Lung (tissue), 12 donors: Measurements from ENCODE around the gene MED12L. TPM values are rescaled to one million over a fixed set of nuclear protein-coding genes. Genes with fewer than 3 reads are reported as not detected.

Experiments used
- ATAC-seq: fragments of 200-7000 bp; cut with Tn5 transposase; one replicate; pipeline ENCODE4 v1.9.1; 2020; ENCODE audit warnings: moderate number of reproducible peaks; ENCODE audit not compliant: insufficient read depth, low FRiP score
- DNase-seq, 3 donors: peaks; one replicate each; pipeline ENCODE4 v3.0.0-alpha.2; 2013 to 2017
- H3K27ac ChIP-seq, 2 donors: one replicate each; pipeline ENCODE4 v1.5.1; 2013; ENCODE audit warnings: mild to moderate bottlenecking in 2 of 2, moderate library complexity in 2 of 2, control low read depth in 1 of 2, inconsistent platforms in 1 of 2, low read depth in 1 of 2, low read length in 1 of 2
- H3K27me3 ChIP-seq, 3 donors: one replicate each; pipeline ENCODE4 v1.5.1; 2013; ENCODE audit warnings: low read length in 2 of 3; ENCODE audit not compliant: control insufficient read depth in 3 of 3, insufficient read depth in 3 of 3
- H3K36me3 ChIP-seq, 4 donors: one replicate each; pipeline ENCODE4 v1.5.1; 2013; ENCODE audit warnings: low read length in 4 of 4, mild to moderate bottlenecking in 1 of 4, moderate library complexity in 1 of 4; ENCODE audit not compliant: control insufficient read depth in 4 of 4, insufficient read depth in 4 of 4
- H3K4me1 ChIP-seq, 5 donors: one replicate each; pipeline ENCODE4 v1.5.1; 2013; ENCODE audit warnings: low read length in 5 of 5, mild to moderate bottlenecking in 2 of 5, moderate library complexity in 1 of 5; ENCODE audit not compliant: control insufficient read depth in 5 of 5, insufficient read depth in 5 of 5
- H3K4me3 ChIP-seq: one replicate; pipeline ENCODE4 v1.5.1; 2013; ENCODE audit warnings: mild to moderate bottlenecking, control low read depth, moderate library complexity
- H3K9ac ChIP-seq, 2 donors: one replicate each; pipeline ENCODE4 v1.5.1; 2013; ENCODE audit warnings: low read length in 2 of 2, control low read depth in 1 of 2; ENCODE audit not compliant: insufficient read depth in 1 of 2
- H3K9me3 ChIP-seq, 4 donors: one replicate each; pipeline ENCODE4 v1.5.1; 2013; ENCODE audit warnings: low read length in 3 of 4, mild to moderate bottlenecking in 1 of 4, moderate library complexity in 1 of 4; ENCODE audit not compliant: control insufficient read depth in 4 of 4, insufficient read depth in 3 of 4
- WGBS, 2 donors: extraction: QIAGEN DNeasy Blood & Tissue Kit; methylation state at CpG; one replicate each; pipeline ENCODE4 v1.1.7; 2013; 5-methylcytosine and 5-hydroxymethylcytosine counted together
- polyA plus RNA-seq, 2 donors: library from polyadenylated mRNA; stranded (reverse); fragments of 200-250 nt; gene quantifications; one replicate each; pipeline ENCODE4 v1.2.1, GENCODE V29; 2013
- total RNA-seq, 2 donors: library from RNA; depleted of rRNA in 1 of 2; stranded (reverse); fragments of >200 nt in 1 of 2; gene quantifications; one replicate each; pipeline ENCODE4 v1.2.1, GENCODE V29; 2014 to 2021
- TF ChIP-seq, protein P1 (sequence below): IDR thresholded peaks from 2 replicates; pipeline ENCODE4 v1.5.1; 2012; ENCODE audit warnings: mild to moderate bottlenecking; ENCODE audit errors: control extremely low read depth, extremely low read depth
- donor health status: control.
- donor health status: control.
- donor health status: Bipolar disorder and iron deficiency.
- donor health status: healthy.
- donor health status: DM: yes; HTN: yes; CAD: no.

The MED12L gene
- total and polyA plus RNA-seq, 4 donors = 0.02 to 0.82 (median 0.30) TPM

- ATAC-seq = no peak
- H3K36me3 ChIP-seq = no peaks in the 10 kb centered on the region
- WGBS, 2 donors = 96 to 98% methylated on average over 8 of the region's 8 CpGs
These were observed 111.8 kb downstream of the MED12L start for GRCh38 chr3:151197228-151197627.

DNA sequence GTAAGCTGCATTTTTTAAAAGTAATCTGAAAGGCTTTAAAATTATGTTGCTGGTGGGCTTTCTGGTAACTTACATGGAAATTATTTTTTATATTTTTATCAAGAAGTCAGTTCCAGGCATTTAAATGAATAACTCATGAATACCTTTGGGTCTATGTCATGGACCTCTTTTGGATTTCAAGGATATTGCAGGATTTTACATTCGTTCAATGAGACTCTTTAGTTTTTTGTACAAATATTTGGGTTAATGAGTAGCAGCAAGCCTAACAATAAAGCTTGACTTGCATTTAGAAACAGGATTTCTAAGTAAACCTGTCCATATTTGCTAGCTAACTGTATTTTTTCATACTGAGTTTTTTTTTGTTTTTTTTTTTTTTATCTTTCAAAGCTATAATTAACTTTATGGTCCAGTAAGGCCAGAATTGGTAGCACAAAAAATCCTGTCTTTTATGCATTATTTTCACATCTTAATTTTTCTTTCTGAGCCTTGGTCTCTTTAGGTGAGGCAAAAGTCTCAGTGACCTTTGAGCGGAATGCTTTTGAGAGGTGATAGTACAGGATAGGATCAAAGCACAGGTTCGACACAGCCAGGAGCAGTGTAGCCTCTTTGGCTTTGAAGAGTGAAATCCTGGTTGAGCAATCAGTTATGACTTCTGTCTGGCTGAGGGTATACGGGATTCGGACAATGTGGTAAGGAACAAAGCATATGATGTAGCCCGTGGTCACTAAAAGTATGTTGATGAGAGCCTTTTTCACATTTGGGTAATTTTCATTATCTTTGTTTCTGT, 112.7 kb downstream of the MED12L start:
- H3K9me3 ChIP-seq = no peaks in the 10 kb centered on the region
- no peak overlapping the region for H3K27ac ChIP-seq
- H3K36me3 ChIP-seq = no peaks in the 10 kb centered on the region
- DNase-seq = peak in 2 of 3 donors; percentile 38 to 61
- H3K9ac ChIP-seq = no peak overlapping the region
- peaks cover 0 to 4% (median 0%) of the 10 kb centered on the region in 5 donors for H3K4me1 ChIP-seq
- H3K27me3 ChIP-seq = no peaks in the 10 kb centered on the region
- ATAC-seq = no peak
- WGBS, 2 donors = 64 to 72% methylated on average over 6 of the region's 6 CpGs
- TF ChIP-seq, protein P1, sequence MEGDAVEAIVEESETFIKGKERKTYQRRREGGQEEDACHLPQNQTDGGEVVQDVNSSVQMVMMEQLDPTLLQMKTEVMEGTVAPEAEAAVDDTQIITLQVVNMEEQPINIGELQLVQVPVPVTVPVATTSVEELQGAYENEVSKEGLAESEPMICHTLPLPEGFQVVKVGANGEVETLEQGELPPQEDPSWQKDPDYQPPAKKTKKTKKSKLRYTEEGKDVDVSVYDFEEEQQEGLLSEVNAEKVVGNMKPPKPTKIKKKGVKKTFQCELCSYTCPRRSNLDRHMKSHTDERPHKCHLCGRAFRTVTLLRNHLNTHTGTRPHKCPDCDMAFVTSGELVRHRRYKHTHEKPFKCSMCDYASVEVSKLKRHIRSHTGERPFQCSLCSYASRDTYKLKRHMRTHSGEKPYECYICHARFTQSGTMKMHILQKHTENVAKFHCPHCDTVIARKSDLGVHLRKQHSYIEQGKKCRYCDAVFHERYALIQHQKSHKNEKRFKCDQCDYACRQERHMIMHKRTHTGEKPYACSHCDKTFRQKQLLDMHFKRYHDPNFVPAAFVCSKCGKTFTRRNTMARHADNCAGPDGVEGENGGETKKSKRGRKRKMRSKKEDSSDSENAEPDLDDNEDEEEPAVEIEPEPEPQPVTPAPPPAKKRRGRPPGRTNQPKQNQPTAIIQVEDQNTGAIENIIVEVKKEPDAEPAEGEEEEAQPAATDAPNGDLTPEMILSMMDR = no peak
- H3K4me3 ChIP-seq = no peak overlapping the region

More at GRCh38 chr3:151197228-151197627, 111.8 kb downstream of the MED12L start:
- H3K4me3 ChIP-seq = no peak overlapping the region
- H3K9me3 ChIP-seq = no peaks in the 10 kb centered on the region
- DNase-seq = no peak
- no peak overlapping the region for H3K9ac ChIP-seq
- no peaks in the 10 kb centered on the region for H3K27me3 ChIP-seq
- TF ChIP-seq, protein P1 = no peak
- peaks cover 0 to 4% (median 0%) of the 10 kb centered on the region in 5 donors for H3K4me1 ChIP-seq
- H3K27ac ChIP-seq = no peak overlapping the region

DNA sequence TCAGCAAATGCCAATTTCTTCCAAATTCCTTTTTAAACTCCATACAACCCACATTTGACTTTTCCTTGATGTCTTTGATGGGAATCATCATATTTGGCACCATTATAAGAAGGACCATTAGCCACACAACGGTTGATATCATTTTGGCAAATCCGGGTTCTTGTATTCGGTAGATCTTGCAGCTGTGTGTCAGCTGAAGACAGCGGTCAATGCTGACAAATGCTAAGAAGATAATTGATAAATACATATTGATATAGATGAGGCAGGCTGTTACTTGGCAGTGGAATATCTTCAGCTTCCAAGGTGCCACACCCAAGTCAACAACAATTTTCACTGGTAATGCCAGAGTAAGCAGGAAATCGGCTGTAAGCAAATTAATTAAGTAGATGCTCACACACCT, 113.4 kb downstream of the MED12L start:
- no peak overlapping the region for H3K27ac ChIP-seq
- 90 to 96% methylated on average over 5 of the region's 5 CpGs for WGBS, 2 donors
- H3K36me3 ChIP-seq = no peaks in the 10 kb centered on the region
- DNase-seq (no peak), ATAC-seq (no peak)
- H3K9ac ChIP-seq = no peak overlapping the region
- no peaks in the 10 kb centered on the region for H3K27me3 ChIP-seq
- no peaks in the 10 kb centered on the region for H3K9me3 ChIP-seq
- TF ChIP-seq, protein P1 = no peak
- H3K4me3 ChIP-seq = no peak overlapping the region
- H3K4me1 ChIP-seq = peaks cover 0 to 4% (median 0%) of the 10 kb centered on the region in 5 donors
